MCF 10A (cell line): ENCODE results near the gene PALLD. TPM values are rescaled to one million over a fixed set of nuclear protein-coding genes. Genes with fewer than 3 reads are reported as not detected.
A peak's percentile ranks its signal among the peaks of the same experiment; 100 is the strongest.

Experiments
- BruUV-seq: library from RNA; stranded (reverse); fragments of 400-500 nt; replicated peaks from 2 replicates; lab custom pipeline; 2021; lab: Mats Ljungman, UMichigan
- CTCF ChIA-PET: fragments of 300-600 bp; sonication (Branson Sonifier 250); formaldehyde crosslinking; extraction: SDS; loops from one replicate; lab custom pipeline; 2021; ENCODE audit warnings: antibody characterized with exemption, inconsistent platforms; lab: Yijun Ruan, JAX
- POLR2A ChIA-PET: fragments of 300-600, 350-650 bp; sonication (Branson Sonifier 250); formaldehyde crosslinking; extraction: SDS; loops from one replicate; lab custom pipeline; 2020; ENCODE audit warnings: antibody characterized with exemption, inconsistent platforms; lab: Yijun Ruan, JAX
- DNase-seq: peaks from one replicate; pipeline ENCODE4 v3.0.0-alpha.2; 2018; ENCODE audit not compliant: unreplicated experiment
- H3K27ac Mint-ChIP-seq: one replicate; pipeline ENCODE4 v1.8.0; 2022; ENCODE audit warnings: mild to moderate bottlenecking, low read depth, mixed read lengths; ENCODE audit not compliant: unreplicated experiment
- H3K27me3 Mint-ChIP-seq: one replicate; pipeline ENCODE4 v1.8.0; 2022; ENCODE audit warnings: mixed read lengths; ENCODE audit not compliant: insufficient read depth, unreplicated experiment
- H3K36me3 Mint-ChIP-seq: one replicate; pipeline ENCODE4 v1.8.0; 2022; ENCODE audit warnings: mild to moderate bottlenecking, moderate library complexity, mixed read lengths; ENCODE audit not compliant: insufficient read depth, unreplicated experiment
- H3K4me1 Mint-ChIP-seq: one replicate; pipeline ENCODE4 v1.8.0; 2022; ENCODE audit warnings: mixed read lengths; ENCODE audit not compliant: insufficient read depth, unreplicated experiment
- H3K4me3 Mint-ChIP-seq: one replicate; pipeline ENCODE4 v1.8.0; 2022; ENCODE audit warnings: mild to moderate bottlenecking, moderate library complexity, mixed read lengths; ENCODE audit not compliant: unreplicated experiment
- H3K9me3 Mint-ChIP-seq: one replicate; pipeline ENCODE4 v1.8.0; 2022; ENCODE audit warnings: mixed read lengths; ENCODE audit not compliant: unreplicated experiment
- intact Hi-C: fragments of 100-400 bp; cut with micrococcal nuclease; formaldehyde crosslinking; loops from 2 replicates; pipeline ENCODE4 v1.14.1; 2022
- total RNA-seq: library from RNA; stranded (reverse); gene quantifications from 2 replicates; pipeline ENCODE4 v1.2.3, GENCODE V29; 2022
- TF ChIP-seq, protein P1 (sequence below): fragments of 200-600 bp; IDR thresholded peaks from one replicate; pipeline ENCODE4 v1.8.0; 2022; ENCODE audit warnings: antibody characterized with exemption, mild to moderate bottlenecking; ENCODE audit not compliant: unreplicated experiment

The PALLD gene
- total RNA-seq, 1 experiment from 2014 or later, result 191 TPM

DNA sequence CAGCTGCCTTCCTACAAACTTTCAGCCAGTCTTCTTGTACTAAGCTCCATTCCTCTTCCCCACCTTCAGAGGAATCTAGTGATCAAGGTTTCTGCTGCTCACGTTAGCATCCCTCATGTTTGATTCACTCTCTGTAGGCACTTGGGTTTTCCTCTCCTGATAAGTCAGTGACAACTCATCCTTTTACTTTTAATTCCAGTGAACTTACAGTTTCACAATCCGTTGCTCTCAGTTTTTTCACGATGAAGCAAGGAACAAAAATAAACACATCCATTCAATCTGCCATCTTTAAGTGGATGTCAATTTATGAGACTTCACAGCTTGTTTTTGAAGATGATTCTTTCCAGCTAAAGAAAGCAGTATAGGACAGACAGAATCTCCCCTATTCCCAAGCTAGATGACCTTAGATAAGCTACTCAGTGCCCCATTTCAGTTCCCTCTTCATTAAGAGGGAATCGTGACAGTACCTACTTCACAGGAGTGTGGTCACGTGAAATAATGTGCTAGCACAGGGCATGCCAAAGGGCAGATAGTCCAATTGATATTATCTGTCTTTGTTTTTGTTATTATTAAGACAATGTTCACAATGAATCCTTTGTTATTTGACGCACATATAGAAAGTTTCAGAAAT, 234.3 kb downstream of the PALLD start:
- H3K9me3 Mint-ChIP-seq, result no peaks in the 10 kb centered on the region
- DNase-seq, result peak; percentile 24
- no peaks in the 10 kb centered on the region for H3K36me3 Mint-ChIP-seq
- H3K4me1 Mint-ChIP-seq, result peaks cover 12% of the 10 kb centered on the region
- POLR2A ChIA-PET, result interaction anchor here (0.6 to 1.4 kb wide), 2 partner anchors 13 to 130 kb away, joined by 3 read pairs; no protein-coding TSS in a partner anchor
- TF ChIP-seq, protein P1, sequence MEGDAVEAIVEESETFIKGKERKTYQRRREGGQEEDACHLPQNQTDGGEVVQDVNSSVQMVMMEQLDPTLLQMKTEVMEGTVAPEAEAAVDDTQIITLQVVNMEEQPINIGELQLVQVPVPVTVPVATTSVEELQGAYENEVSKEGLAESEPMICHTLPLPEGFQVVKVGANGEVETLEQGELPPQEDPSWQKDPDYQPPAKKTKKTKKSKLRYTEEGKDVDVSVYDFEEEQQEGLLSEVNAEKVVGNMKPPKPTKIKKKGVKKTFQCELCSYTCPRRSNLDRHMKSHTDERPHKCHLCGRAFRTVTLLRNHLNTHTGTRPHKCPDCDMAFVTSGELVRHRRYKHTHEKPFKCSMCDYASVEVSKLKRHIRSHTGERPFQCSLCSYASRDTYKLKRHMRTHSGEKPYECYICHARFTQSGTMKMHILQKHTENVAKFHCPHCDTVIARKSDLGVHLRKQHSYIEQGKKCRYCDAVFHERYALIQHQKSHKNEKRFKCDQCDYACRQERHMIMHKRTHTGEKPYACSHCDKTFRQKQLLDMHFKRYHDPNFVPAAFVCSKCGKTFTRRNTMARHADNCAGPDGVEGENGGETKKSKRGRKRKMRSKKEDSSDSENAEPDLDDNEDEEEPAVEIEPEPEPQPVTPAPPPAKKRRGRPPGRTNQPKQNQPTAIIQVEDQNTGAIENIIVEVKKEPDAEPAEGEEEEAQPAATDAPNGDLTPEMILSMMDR, result no peak
- H3K27me3 Mint-ChIP-seq, result no peaks in the 10 kb centered on the region
- no peak overlapping the region for H3K4me3 Mint-ChIP-seq
- H3K27ac Mint-ChIP-seq, result no peak overlapping the region
- no TSS peak for BruUV-seq
- CTCF ChIA-PET, result interaction anchor here (0.6 to 1.0 kb wide), 2 partner anchors 192 to 197 kb away, joined by 3 read pairs; no protein-coding TSS in a partner anchor
- intact Hi-C loops, result no loop called here

DNA sequence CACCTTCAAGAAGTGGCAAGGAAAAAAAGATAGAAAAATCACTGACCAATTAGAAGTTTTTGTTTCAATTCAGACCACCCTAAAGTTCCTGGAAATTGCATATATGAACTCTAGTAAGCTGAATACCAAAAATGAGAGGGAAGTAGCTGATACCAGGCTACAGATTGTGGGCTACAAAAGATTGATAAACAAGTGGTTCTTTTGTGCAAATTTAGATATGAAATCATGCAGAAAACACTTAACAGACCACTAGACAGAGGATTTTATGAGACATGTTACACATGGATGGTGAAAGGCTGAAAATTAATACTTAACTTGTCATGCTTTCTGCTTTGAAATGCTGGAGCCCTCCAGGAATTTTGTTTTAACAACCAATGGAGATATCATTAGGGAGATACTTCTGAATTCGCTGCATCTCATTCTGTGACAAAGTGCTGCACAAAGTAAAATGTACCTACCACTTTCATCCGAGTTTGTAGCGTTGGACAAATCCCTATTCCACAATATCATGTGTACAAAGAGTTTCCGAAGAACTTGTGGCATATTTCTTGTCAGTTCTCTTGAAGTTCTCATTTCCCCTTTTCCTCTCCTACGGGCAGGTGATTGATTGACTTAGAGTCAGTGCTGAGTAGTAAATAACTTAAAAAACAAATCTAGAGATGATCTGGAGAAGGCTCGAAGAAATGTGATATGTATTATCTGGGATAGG, 235.0 kb downstream of the PALLD start:
- no peak for DNase-seq
- H3K36me3 Mint-ChIP-seq, result no peaks in the 10 kb centered on the region
- H3K9me3 Mint-ChIP-seq, result no peaks in the 10 kb centered on the region
- ChIA-PET POLR2A (interaction anchor here (1.4 kb wide), 1 partner anchor 14 kb away, joined by 3 read pairs; no protein-coding TSS in a partner anchor), CTCF (interaction anchor here (0.9 kb wide), 1 partner anchor 21 kb away, joined by 3 read pairs; no protein-coding TSS in a partner anchor)
- H3K27me3 Mint-ChIP-seq, result no peaks in the 10 kb centered on the region
- no peak overlapping the region for H3K27ac Mint-ChIP-seq
- no TSS peak for BruUV-seq
- H3K4me3 Mint-ChIP-seq, result no peak overlapping the region
- H3K4me1 Mint-ChIP-seq, result peaks cover 12% of the 10 kb centered on the region
- TF ChIP-seq, protein P1, result no peak
- intact Hi-C loops, result no loop called here

DNA sequence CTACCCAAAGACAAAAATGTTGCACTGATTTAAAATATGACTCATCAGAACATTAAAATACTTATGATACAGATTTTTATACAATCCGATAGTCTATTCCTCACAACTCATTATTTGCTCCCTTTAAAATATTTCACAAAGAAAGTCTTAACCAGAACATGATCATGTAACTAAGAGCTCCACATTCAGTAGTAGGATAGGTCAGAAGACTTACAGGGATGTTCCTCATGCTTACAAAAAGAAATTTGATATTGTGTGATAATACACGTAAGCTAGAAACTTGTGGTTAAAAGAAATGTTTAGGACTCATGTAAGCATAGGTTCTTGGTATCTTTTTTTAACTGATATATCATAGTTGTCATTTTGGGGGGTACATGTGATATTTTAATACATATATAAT, 235.9 kb downstream of the PALLD start:
- Mint-ChIP-seq H3K9me3 (no peaks in the 10 kb centered on the region), H3K27me3 (no peaks in the 10 kb centered on the region), H3K27ac (no peak overlapping the region), H3K4me3 (no peak overlapping the region), H3K4me1 (peaks cover 12% of the 10 kb centered on the region), H3K36me3 (no peaks in the 10 kb centered on the region)
- no TSS peak for BruUV-seq
- DNase-seq, result no peak
- TF ChIP-seq, protein P1, result no peak
- ChIA-PET CTCF (interaction anchor here (0.9 kb wide), 1 partner anchor 21 kb away, joined by 3 read pairs; no protein-coding TSS in a partner anchor), POLR2A (interaction anchor here (0.6 kb wide), 1 partner anchor 55 kb away, joined by 4 read pairs; no protein-coding TSS in a partner anchor)
- intact Hi-C loops, result no loop called here
